Suprapubic skin (tissue), 4 donors: ENCODE measurements around the gene MYADML2.

Experiments
- POLR2A ChIP-seq, 2 donors: fragments of 450-650 bp; IDR thresholded peaks; one replicate each; pipeline ENCODE4 v1.6.1; 2017; ENCODE audit warnings: antibody characterized with exemption in 2 of 2, mild to moderate bottlenecking in 2 of 2, moderate library complexity in 2 of 2
- POLR2AphosphoS5 ChIP-seq, 3 donors: sonication (generic); formaldehyde crosslinking; IDR thresholded peaks; one replicate each; pipeline ENCODE4 v1.6.1; 2017; ENCODE audit warnings: antibody characterized with exemption in 3 of 3
- TF ChIP-seq, protein P1 (sequence below), 2 donors: fragments of 200-600 bp in 1 of 2; fragments of 450-650 bp in 1 of 2; sonication (generic) in 1 of 2; IDR thresholded peaks; one replicate each; pipeline ENCODE4 v1.5.1; 2016 to 2019; ENCODE audit warnings: antibody characterized with exemption in 2 of 2, mild to moderate bottlenecking in 1 of 2, moderate library complexity in 1 of 2

DNA sequence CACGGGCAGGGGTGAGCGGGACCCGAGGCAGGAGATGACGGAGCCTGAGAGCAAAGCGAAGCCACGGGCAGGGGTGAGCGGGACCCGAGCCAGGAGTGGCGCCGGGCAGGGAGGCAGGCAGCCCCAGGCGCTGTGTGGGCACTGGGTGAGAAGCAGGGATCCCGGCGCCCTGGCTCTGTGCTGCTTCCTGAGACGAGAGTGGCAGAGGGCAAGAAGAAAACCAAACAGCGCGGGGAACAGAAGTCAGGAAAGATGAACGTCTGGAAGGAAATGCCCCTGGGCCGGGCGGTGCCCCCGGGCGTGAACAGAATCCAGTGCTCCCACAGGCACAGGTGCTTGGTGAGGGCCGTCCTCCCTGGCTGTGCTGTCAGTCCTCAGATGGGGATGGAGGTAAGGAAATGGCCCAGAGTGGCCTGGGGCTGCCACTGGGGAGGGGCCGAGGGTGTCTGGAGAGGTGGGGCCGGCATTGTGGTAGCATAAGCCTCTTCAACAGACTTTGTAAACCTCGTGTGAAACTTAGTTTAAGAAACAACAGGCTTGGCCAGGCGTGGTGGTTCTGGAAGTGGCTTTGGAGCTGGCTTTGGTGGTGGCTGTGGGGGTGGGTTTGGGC, 40.2 kb upstream of the MYADML2 start:
- TF ChIP-seq, protein P1, sequence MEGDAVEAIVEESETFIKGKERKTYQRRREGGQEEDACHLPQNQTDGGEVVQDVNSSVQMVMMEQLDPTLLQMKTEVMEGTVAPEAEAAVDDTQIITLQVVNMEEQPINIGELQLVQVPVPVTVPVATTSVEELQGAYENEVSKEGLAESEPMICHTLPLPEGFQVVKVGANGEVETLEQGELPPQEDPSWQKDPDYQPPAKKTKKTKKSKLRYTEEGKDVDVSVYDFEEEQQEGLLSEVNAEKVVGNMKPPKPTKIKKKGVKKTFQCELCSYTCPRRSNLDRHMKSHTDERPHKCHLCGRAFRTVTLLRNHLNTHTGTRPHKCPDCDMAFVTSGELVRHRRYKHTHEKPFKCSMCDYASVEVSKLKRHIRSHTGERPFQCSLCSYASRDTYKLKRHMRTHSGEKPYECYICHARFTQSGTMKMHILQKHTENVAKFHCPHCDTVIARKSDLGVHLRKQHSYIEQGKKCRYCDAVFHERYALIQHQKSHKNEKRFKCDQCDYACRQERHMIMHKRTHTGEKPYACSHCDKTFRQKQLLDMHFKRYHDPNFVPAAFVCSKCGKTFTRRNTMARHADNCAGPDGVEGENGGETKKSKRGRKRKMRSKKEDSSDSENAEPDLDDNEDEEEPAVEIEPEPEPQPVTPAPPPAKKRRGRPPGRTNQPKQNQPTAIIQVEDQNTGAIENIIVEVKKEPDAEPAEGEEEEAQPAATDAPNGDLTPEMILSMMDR (IDR thresholded peaks at IDR 0.05), result no peak
- TF ChIP-seq POLR2A (IDR thresholded peaks at IDR 0.05), result no peak
- no peak for TF ChIP-seq POLR2AphosphoS5 (IDR thresholded peaks at IDR 0.05)
